Right lobe of liver (tissue), 4 donors: ENCODE data around the gene TMEM134.

Experiments used
- CTCF ChIP-seq, 4 donors: fragments of 200-600 bp in 3 of 4; fragments of 450-650 bp in 1 of 4; IDR thresholded peaks; one replicate each; pipeline versions ENCODE4 v1.5.1 to v1.8.0; 2016 to 2022; ENCODE audit warnings: antibody characterized with exemption in 4 of 4, mild to moderate bottlenecking in 2 of 4
- POLR2A ChIP-seq: fragments of 450-650 bp; IDR thresholded peaks from one replicate; pipeline ENCODE4 v1.6.1; 2017; ENCODE audit warnings: antibody characterized with exemption, mild to moderate bottlenecking
- donor health status: DM: no; HTN: no; CAD: no.
- donor health status: DM: no; HTN: no; CAD: no.
- donor health status: DM: no; HTN: yes; CAD: no.

GRCh38 chr11:67452141-67452952, 16.7 kb downstream of the TMEM134 start, which contains the start of gene GPR152:
- no peak for TF ChIP-seq CTCF (IDR thresholded peaks at IDR 0.05)
- no peak for TF ChIP-seq POLR2A
